GM12878 (cell line): Measurements from ENCODE around the gene PCCA. TPM values are rescaled to one million over a fixed set of nuclear protein-coding genes. Genes with fewer than 3 reads are reported as not detected.

Experiments used
- ATAC-seq: fragments of 200-7000 bp; cut with Tn5 transposase; 3 replicates; pipeline ENCODE4 v1.9.1; 2020; ENCODE audit warnings: mild to moderate bottlenecking, moderate library complexity
- BruUV-seq: library from RNA; stranded (reverse); fragments of 400-500 nt; replicated peaks from 2 replicates; lab custom pipeline; 2021; lab: Mats Ljungman, UMichigan
- CTCF ChIA-PET: fragments of 300-600 bp; sonication (Branson Sonifier 250); formaldehyde crosslinking; extraction: SDS; loops from one replicate; lab custom pipeline; 2021; ENCODE audit warnings: inconsistent platforms; lab: Yijun Ruan, JAX
- POLR2A ChIA-PET: fragments of 350-600 bp; formaldehyde crosslinking; extraction: SDS; loops from one replicate; lab custom pipeline; 2021; ENCODE audit warnings: inconsistent platforms; lab: Charles Lee
- RAD21 ChIA-PET: fragments of 300-600 bp; sonication (Branson Sonifier 250); formaldehyde crosslinking; loops from one replicate; lab custom pipeline; 2023; ENCODE audit warnings: antibody characterized with exemption; ENCODE audit not compliant: unreplicated experiment; lab: Charles Lee
- SMC1A ChIA-PET: fragments of 300-600 bp; sonication (Branson Sonifier 250); formaldehyde crosslinking; loops from one replicate; lab custom pipeline; 2023; ENCODE audit not compliant: unreplicated experiment, uncharacterized antibody; lab: Charles Lee
- DNase-seq: peaks from one replicate; pipeline ENCODE4 v3.0.0-alpha.2; 2011; ENCODE audit warnings: low read depth, low spot score
- FAIRE-seq: peaks from 3 replicates; lab custom pipeline; 2011; peaks lifted over from hg19 to GRCh38; lab: Jason Lieb, UNC
- H2AFZ ChIP-seq: 2 replicates; pipeline ENCODE4 v1.6.0; 2011; ENCODE audit warnings: low read depth, low read length, control low read depth; ENCODE audit not compliant: control insufficient read depth
- H3K27ac ChIP-seq: 2 replicates; pipeline ENCODE4 v1.5.1; 2011; ENCODE audit warnings: control low read depth; ENCODE audit not compliant: control insufficient read depth, insufficient read depth
- H3K27me3 ChIP-seq, 2 experiments: replicated peaks in 1 of 2; 2 replicates each; pipeline versions ENCODE4 v1.6.0 to v1.6.1; 2011; ENCODE audit warnings: low read length in 1 of 2; ENCODE audit not compliant: control insufficient read depth in 2 of 2, insufficient read depth in 2 of 2
- H3K36me3 ChIP-seq, 2 experiments: 2 replicates each; pipeline ENCODE4 v1.5.1; 2011; ENCODE audit warnings: low read length in 1 of 2; ENCODE audit not compliant: control insufficient read depth in 2 of 2, insufficient read depth in 2 of 2
- H3K4me1 ChIP-seq: 2 replicates; pipeline ENCODE4 v1.6.1; 2011; ENCODE audit warnings: mild to moderate bottlenecking, low read length, moderate library complexity, mixed read lengths; ENCODE audit not compliant: control insufficient read depth, insufficient read depth
- H3K4me2 ChIP-seq: 2 replicates; pipeline ENCODE4 v1.6.0; 2011; ENCODE audit warnings: control low read depth; ENCODE audit not compliant: control insufficient read depth, insufficient read depth
- H3K4me3 ChIP-seq: fragments of 200-600 bp; sonication (generic); 2 replicates; pipeline ENCODE4 v1.5.1; 2016
- H3K79me2 ChIP-seq: 2 replicates; pipeline ENCODE4 v1.6.0; 2011; ENCODE audit warnings: low read length; ENCODE audit not compliant: control insufficient read depth, insufficient read depth
- H3K9ac ChIP-seq: 2 replicates; pipeline ENCODE4 v1.8.0; 2011; ENCODE audit warnings: low read length, control low read depth, mixed read lengths; ENCODE audit not compliant: control insufficient read depth, insufficient read depth
- H3K9me3 ChIP-seq: replicated peaks from 3 replicates; pipeline ENCODE4 v1.5.1; 2011; ENCODE audit warnings: mild to moderate bottlenecking, low read length; ENCODE audit not compliant: control insufficient read depth, insufficient read depth
- H4K20me1 ChIP-seq: 2 replicates; pipeline ENCODE4 v1.6.0; 2011; ENCODE audit not compliant: control insufficient read depth, insufficient read depth
- E4F1 ChIP-seq: fragments of 450-650 bp; IDR thresholded peaks from 2 replicates; pipeline ENCODE4 v1.6.1; 2018; ENCODE audit warnings: borderline replicate concordance, mild to moderate bottlenecking; ENCODE audit not compliant: partially characterized antibody
- GATAD2B ChIP-seq: fragments of 450-650 bp; conservative IDR thresholded peaks from 2 replicates; pipeline ENCODE4 v1.6.1; 2017; ENCODE audit warnings: low read depth, mild to moderate bottlenecking, moderate library complexity
- IKZF2 ChIP-seq, 2 experiments: fragments of 450-650 bp; IDR thresholded peaks; 2 replicates each; pipeline ENCODE4 v1.6.1; 2017; ENCODE audit warnings: mild to moderate bottlenecking in 2 of 2, moderate library complexity in 2 of 2
- JUND ChIP-seq: IDR thresholded peaks from 2 replicates; pipeline ENCODE4 v1.6.1; 2012; ENCODE audit warnings: low read depth, mild to moderate bottlenecking, low read length, improper control_type of control experiment, moderate library complexity
- MEF2A ChIP-seq: IDR thresholded peaks from 2 replicates; pipeline ENCODE4 v1.6.1; 2011; ENCODE audit warnings: low read depth, mild to moderate bottlenecking, low read length, moderate library complexity; ENCODE audit not compliant: insufficient read depth
- POLR2A ChIP-seq: IDR thresholded peaks from 2 replicates; pipeline ENCODE4 v1.6.1; 2011; ENCODE audit warnings: low read depth, mild to moderate bottlenecking, low read length
- ZBTB33 ChIP-seq: fragments of 450-650 bp; IDR thresholded peaks from 2 replicates; pipeline ENCODE4 v1.6.1; 2017; ENCODE audit warnings: mild to moderate bottlenecking
- WGBS: methylation state at CpG from one replicate; pipeline ENCODE4 v1.1.6; 2016; ENCODE audit warnings: low lambda C conversion rate; ENCODE audit not compliant: insufficient replicate concordance, insufficient coverage; ENCODE audit errors: missing lambda C conversion rate; 5-methylcytosine and 5-hydroxymethylcytosine counted together
- in situ Hi-C: fragments of 300-500 bp; cut with MboI; formaldehyde crosslinking; loops from 9 replicates; pipeline ENCODE4 v1.14.3; 2018; ENCODE audit warnings: mixed read lengths
- intact Hi-C: fragments of 100-400 bp; cut with micrococcal nuclease; formaldehyde crosslinking; loops from one replicate; pipeline ENCODE4 v1.14.2; 2022; ENCODE audit not compliant: unreplicated experiment
- polyA plus RNA-seq, 11 experiments: library from polyadenylated mRNA; depleted of rRNA in 4 of 11; unstranded in 6 of 11; stranded (reverse) in 5 of 11; fragments of >200 nt; fragmentation: Nextera tagmentation in 4 of 11; fragmentation: Illumina TruSeq in 1 of 11; extraction: Ambion mirVana in 4 of 11; extraction: Trizol in 1 of 11; gene quantifications; 1 replicate in 1 of 11; 2 replicates in 10 of 11; pipeline versions ENCODE4 v1.2.1 to v1.2.3, GENCODE V29; 2011 to 2016; ENCODE audit warnings: inconsistent platforms in 2 of 11, missing spikeins in 2 of 11, low read depth in 1 of 11
- total RNA-seq, 4 experiments: library from RNA; depleted of rRNA in 3 of 4; stranded (reverse); fragments of >200 nt in 3 of 4; fragmentation: Illumina TruSeq in 1 of 4; extraction: Trizol in 1 of 4; gene quantifications; 2 replicates each; pipeline versions ENCODE4 v1.2.1 to v1.2.3, GENCODE V29; 2013 to 2021

The PCCA gene
- total and polyA plus RNA-seq, 10 of the 15 experiments (the other 5 are each of a cell fraction or from before 2014, with no cell fraction given), result 5.9 to 18.2 (median 12.4) TPM

- TF ChIP-seq MEF2A (no peak), JUND (no peak), POLR2A (no peak), GATAD2B (no peak), E4F1 (no peak), IKZF2 (IDR thresholded peaks at IDR 0.05) (no peak), ZBTB33 (no peak)
- TF ChIP-seq, all 136 proteins: peak for 0
- H3K4me1 ChIP-seq, result no peaks in the 10 kb centered on the region
- 97% methylated on average over 5 of the region's 5 CpGs for WGBS
- ChIA-PET SMC1A (no interaction called here), RAD21 (no interaction called here), CTCF (interaction anchor here (1.1 kb wide), 1 partner anchor 67 kb away, joined by 3 read pairs; no protein-coding TSS in a partner anchor), POLR2A (no interaction called here)
- no TSS peak for BruUV-seq
- no peaks in the 10 kb centered on the region for H4K20me1 ChIP-seq
- DNase-seq (no peak), ATAC-seq (no peak), FAIRE-seq (no peak)
- no peak overlapping the region for H2AFZ ChIP-seq
- H3K36me3 ChIP-seq, result no peaks in the 10 kb centered on the region
- in situ Hi-C loops (no loop called here), intact Hi-C loops (no loop called here)
- H3K9ac ChIP-seq, result no peak overlapping the region
- H3K27ac ChIP-seq, result no peak overlapping the region
- H3K79me2 ChIP-seq, result no peaks in the 10 kb centered on the region
- no peaks in the 10 kb centered on the region for H3K9me3 ChIP-seq
- H3K4me2 ChIP-seq, result no peak overlapping the region
- H3K27me3 ChIP-seq, result no peaks in the 10 kb centered on the region
- H3K4me3 ChIP-seq, result no peak overlapping the region
Observed at GRCh38 chr13:100447831-100448230, 358.9 kb downstream of the PCCA start.
